NB4 (cell line): ENCODE data around the gene GBGT1.

Source experiments
- MYC ChIP-seq: IDR thresholded peaks from 2 replicates; pipeline ENCODE4 v1.6.1; 2011; ENCODE audit warnings: low read depth, low read length
- POLR2A ChIP-seq: IDR thresholded peaks from 2 replicates; pipeline ENCODE4 v1.6.1; 2011; ENCODE audit warnings: mild to moderate bottlenecking; ENCODE audit not compliant: insufficient read length; ENCODE audit errors: extremely low read depth
- TF ChIP-seq, protein P1 (sequence below): IDR thresholded peaks from one replicate; pipeline ENCODE4 v1.5.1; 2012; ENCODE audit warnings: low read depth, low read length
- TF ChIP-seq, protein P2 (sequence below): IDR thresholded peaks from 2 replicates; pipeline ENCODE4 v1.6.1; 2011; ENCODE audit warnings: low read depth, low read length

- TF ChIP-seq POLR2A (no peak), MYC (no peak)
- TF ChIP-seq, protein P1, sequence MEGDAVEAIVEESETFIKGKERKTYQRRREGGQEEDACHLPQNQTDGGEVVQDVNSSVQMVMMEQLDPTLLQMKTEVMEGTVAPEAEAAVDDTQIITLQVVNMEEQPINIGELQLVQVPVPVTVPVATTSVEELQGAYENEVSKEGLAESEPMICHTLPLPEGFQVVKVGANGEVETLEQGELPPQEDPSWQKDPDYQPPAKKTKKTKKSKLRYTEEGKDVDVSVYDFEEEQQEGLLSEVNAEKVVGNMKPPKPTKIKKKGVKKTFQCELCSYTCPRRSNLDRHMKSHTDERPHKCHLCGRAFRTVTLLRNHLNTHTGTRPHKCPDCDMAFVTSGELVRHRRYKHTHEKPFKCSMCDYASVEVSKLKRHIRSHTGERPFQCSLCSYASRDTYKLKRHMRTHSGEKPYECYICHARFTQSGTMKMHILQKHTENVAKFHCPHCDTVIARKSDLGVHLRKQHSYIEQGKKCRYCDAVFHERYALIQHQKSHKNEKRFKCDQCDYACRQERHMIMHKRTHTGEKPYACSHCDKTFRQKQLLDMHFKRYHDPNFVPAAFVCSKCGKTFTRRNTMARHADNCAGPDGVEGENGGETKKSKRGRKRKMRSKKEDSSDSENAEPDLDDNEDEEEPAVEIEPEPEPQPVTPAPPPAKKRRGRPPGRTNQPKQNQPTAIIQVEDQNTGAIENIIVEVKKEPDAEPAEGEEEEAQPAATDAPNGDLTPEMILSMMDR: no peak
- TF ChIP-seq, protein P2, sequence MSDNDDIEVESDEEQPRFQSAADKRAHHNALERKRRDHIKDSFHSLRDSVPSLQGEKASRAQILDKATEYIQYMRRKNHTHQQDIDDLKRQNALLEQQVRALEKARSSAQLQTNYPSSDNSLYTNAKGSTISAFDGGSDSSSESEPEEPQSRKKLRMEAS: no peak
Measured at GRCh38 chr9:133132174-133132573, 31.5 kb downstream of the GBGT1 start.
